Stimulated activated naive CD8-positive, alpha-beta T cell treated with anti-CD3 and anti-CD28 coated beads, Interleukin-15, Interleukin-2, amounts not matched to agents 100 ng/mL and 50 ng/mL, for 24 hours (primary cell): ENCODE measurements around the gene EFS.

ENCODE experiments used
- H3K27ac Mint-ChIP-seq: one replicate; pipeline ENCODE4 v1.8.0; 2021; ENCODE audit warnings: mild to moderate bottlenecking, mixed read lengths
- H3K27me3 Mint-ChIP-seq: one replicate; pipeline ENCODE4 v1.8.0; 2021; ENCODE audit warnings: mixed read lengths
- H3K36me3 Mint-ChIP-seq: one replicate; pipeline ENCODE4 v1.8.0; 2021; ENCODE audit warnings: low read depth, mixed read lengths
- H3K4me1 Mint-ChIP-seq: one replicate; pipeline ENCODE4 v1.8.0; 2021; ENCODE audit warnings: low read depth, mixed read lengths
- H3K4me3 Mint-ChIP-seq: one replicate; pipeline ENCODE4 v1.8.0; 2021; ENCODE audit warnings: mild to moderate bottlenecking, mixed read lengths
- H3K9me3 Mint-ChIP-seq: one replicate; pipeline ENCODE4 v1.8.0; 2021; ENCODE audit warnings: mixed read lengths

The EFS gene, protein sequence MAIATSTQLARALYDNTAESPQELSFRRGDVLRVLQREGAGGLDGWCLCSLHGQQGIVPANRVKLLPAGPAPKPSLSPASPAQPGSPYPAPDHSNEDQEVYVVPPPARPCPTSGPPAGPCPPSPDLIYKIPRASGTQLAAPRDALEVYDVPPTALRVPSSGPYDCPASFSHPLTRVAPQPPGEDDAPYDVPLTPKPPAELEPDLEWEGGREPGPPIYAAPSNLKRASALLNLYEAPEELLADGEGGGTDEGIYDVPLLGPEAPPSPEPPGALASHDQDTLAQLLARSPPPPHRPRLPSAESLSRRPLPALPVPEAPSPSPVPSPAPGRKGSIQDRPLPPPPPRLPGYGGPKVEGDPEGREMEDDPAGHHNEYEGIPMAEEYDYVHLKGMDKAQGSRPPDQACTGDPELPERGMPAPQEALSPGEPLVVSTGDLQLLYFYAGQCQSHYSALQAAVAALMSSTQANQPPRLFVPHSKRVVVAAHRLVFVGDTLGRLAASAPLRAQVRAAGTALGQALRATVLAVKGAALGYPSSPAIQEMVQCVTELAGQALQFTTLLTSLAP

DNA sequence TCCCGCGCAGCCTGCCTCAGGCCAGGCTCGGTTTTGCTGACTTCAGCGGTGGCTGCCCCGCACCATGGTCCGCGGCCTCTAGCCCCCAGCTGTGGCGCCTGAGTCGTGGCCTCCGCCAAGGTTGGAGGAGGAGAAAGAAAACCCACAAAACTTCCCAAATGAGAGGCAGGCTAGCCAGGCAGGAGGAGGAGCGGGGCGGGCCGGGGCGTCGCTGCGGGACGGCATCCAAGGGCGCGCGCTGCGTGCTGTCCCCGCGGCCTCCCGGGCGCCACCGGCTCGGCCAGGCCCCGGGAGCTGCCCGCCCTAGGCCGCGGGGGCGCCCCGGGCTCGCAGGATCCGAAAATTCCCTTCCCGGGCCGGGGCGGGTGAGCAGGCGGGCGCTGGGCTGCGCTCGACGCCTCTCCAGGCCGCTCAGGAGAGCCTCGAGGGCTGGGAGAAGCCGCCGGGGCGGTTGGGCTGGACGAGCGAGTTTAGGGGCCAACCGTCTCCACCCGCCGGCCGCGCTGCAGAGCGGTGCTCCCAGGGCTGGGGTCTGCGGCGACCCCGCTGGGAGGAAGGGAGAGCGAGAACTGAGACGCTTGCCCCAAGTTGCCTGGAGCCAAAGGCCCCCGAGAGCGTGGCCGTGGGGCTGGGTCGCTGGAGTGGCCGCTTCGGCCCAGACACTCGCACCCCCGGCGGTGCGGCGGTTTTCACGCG, at the start of gene EFS:
Gene EFS, minus strand, starts transcription at position 137 of the 696 bp plus-strand sequence. CDS start 147 bp downstream, outside the sequence.
- no peaks in the 10 kb centered on the region for H3K9me3 Mint-ChIP-seq
- H3K4me1 Mint-ChIP-seq, result no peaks in the 10 kb centered on the region
- H3K4me3 Mint-ChIP-seq, result no peak within 1 kb of the TSS
- H3K27me3 Mint-ChIP-seq, result peaks cover 38% of the 10 kb centered on the region
- no peaks in the 10 kb centered on the region for H3K36me3 Mint-ChIP-seq
- no peak within 1 kb of the TSS for H3K27ac Mint-ChIP-seq

DNA sequence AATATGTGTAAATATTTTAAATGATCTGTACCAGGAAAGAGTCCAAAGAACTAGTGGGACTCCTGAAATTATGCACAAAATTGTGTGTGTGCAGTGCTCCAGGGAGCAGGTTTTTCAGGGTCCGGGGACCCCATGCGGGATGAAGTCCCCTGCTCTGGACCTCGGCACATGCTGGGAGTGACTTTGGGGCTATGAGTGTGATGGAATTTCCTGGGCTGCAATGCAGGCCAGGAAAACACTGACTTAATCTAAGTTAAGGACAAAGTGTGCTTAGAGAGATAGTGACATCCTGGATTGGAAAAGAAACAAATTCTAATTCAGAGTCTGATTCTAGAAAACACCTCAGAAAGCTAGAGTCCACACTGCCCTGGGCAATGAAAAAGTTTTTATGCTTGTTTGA, 49.3 kb upstream of the EFS start:
- Mint-ChIP-seq H3K27me3 (no peaks in the 10 kb centered on the region), H3K9me3 (no peaks in the 10 kb centered on the region)

DNA sequence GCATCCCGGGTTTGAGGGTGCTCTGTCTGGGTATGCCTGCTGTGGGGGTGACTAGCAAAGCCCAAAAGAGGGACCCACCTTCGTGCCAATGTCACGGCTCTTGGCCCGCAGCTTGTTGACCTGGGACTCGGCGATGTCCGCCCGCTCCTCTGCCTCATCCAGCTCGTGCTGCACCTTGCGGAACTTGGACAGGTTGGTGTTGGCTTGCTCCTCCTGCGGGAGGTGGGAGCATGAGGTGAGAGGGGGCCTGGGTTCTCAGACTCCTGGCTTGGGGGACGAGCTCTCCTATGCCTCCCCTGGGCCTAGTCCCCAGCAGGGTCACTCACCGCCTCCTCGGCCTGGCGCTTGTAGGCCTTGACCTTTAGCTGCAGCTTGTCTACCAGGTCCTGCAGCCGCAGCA, 48.7 kb upstream of the EFS start:
- Mint-ChIP-seq H3K9me3 (no peaks in the 10 kb centered on the region), H3K36me3 (no peaks in the 10 kb centered on the region), H3K27ac (no peak overlapping the region), H3K4me1 (no peaks in the 10 kb centered on the region), H3K27me3 (no peaks in the 10 kb centered on the region), H3K4me3 (no peak overlapping the region)

More for the DNA sequence above, 49.3 kb upstream of the EFS start:
- Mint-ChIP-seq H3K4me3 (no peak overlapping the region), H3K36me3 (no peaks in the 10 kb centered on the region), H3K4me1 (no peaks in the 10 kb centered on the region), H3K27ac (no peak overlapping the region)

DNA sequence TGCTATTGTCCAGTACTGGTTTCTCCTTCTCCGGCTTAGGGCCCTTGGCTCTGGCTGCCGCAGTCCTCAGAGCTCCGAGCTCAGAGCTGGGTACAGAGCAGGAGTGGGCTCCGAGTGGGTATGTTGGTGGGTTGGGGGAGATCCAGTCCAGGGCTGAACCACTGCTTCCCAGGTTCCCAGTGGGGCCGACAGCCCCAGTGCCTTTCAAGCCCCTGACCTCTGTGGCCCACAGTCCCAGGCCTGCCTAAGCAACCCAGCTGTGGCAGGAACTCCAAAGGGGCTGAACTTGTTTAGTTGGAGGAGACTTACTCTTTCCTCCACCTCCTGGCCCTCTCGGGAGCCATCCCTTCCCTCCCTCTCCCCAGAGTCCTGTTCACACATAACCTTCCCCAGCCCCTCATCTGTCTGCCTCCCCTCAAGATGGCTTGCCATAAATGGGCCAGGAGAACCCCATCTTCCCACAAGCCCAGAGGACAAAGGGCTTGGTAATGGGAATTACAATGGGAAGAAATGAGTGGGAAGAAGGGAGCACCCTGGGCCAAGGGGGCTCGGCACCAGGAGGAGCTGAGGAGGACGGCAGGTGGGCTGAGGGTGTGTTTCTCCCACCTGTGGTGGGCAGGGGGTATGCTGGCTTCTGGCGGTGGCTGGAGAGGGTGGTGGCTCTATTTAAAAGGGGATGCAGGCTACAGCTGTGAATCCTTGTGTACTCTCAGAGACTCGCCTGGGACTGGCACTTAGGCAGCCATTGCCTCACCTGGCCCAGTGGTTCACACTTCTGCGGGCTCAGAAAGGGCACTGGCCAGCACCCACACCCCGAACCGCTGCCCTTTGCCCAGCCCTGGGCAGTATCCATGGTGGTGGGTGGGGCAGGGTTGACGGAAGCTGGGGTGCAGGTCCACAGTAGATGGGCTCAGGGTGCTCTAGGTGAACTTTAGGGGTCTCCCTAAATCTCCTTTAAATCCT, 46.9 kb upstream of the EFS start:
- Mint-ChIP-seq H3K27ac (no peak overlapping the region), H3K4me1 (no peaks in the 10 kb centered on the region), H3K9me3 (no peaks in the 10 kb centered on the region), H3K36me3 (no peaks in the 10 kb centered on the region), H3K4me3 (no peak overlapping the region), H3K27me3 (peaks cover 6% of the 10 kb centered on the region)

DNA sequence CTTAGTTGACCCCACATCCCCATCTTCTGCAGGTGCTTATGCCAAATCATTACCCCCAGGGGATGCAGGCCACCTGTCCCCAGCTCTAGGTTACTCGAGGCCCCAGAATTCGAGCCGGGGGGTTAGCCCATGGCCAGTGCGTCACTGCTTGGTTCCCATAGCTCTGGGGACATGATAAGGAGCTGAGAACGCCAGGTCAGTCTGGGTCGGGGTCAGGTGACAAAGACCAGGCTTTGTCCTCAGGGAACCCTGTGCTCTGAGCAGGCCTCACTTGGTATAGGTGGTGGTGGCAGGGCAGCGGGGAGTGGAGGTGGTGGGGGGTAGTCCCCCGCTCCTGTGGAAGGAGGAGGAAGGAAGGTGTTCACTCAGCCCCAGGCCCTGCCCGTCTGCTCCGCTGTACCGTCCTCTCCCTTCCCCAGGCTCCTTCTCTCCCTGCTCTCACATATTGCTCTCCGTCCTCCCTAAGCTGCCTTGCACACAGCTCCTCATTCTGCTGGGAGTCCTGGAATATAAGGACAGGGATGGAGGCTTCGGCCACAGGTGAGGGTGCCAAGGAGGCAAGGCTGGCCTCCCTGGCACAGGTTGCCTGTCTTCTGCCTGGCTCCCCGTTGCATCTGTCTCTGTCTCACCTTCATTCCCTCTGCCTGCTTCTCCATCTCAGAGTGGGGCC, 45.1 kb upstream of the EFS start:
- Mint-ChIP-seq H3K4me1 (no peaks in the 10 kb centered on the region), H3K9me3 (no peaks in the 10 kb centered on the region), H3K4me3 (no peak overlapping the region), H3K27ac (no peak overlapping the region), H3K36me3 (no peaks in the 10 kb centered on the region), H3K27me3 (peaks cover 6% of the 10 kb centered on the region)

DNA sequence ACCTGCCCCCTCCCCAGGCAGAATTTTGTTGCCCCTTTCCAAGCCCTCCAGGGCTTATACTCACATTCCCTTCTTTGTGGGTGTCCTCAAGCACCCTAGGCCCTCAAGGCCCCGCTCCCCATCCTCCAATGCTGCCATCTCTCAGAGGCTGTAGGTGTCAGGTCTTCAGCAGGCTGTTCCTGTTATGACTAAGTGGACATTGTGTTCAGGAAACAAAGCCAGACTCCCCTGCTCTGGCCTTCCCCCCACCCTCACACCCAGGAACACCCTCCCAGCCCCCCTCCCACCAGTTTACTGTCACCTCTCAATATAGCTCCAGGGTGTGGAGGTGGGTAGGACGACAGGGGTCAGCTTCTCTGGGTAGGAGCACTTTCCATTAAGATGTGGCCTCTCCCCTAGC, 44.5 kb upstream of the EFS start:
- no peak overlapping the region for H3K27ac Mint-ChIP-seq
- H3K4me3 Mint-ChIP-seq, result no peak overlapping the region
- no peaks in the 10 kb centered on the region for H3K9me3 Mint-ChIP-seq
- H3K27me3 Mint-ChIP-seq, result peaks cover 6% of the 10 kb centered on the region
- H3K4me1 Mint-ChIP-seq, result no peaks in the 10 kb centered on the region
- H3K36me3 Mint-ChIP-seq, result no peaks in the 10 kb centered on the region

DNA sequence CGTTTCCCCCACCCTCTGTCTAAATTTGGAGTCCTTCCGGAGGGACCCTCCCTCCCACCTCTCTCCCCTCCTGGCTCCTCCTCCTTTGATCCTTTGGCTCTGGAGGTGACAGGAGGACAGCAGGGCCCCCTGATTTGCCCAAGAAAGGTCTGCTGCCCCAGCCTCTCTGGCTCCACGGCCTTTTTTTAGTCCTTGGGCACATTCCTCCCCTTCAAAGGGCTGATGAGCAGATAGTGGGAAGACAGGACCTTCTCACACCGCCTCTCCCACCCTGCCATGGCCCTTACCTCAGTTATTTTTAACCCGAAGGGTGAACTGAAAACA, 43.3 kb upstream of the EFS start:
- H3K9me3 Mint-ChIP-seq, result no peaks in the 10 kb centered on the region
- H3K27me3 Mint-ChIP-seq, result peaks cover 6% of the 10 kb centered on the region
- H3K4me1 Mint-ChIP-seq, result no peaks in the 10 kb centered on the region
- H3K4me3 Mint-ChIP-seq, result no peak overlapping the region
- H3K36me3 Mint-ChIP-seq, result no peaks in the 10 kb centered on the region
- H3K27ac Mint-ChIP-seq, result no peak overlapping the region

DNA sequence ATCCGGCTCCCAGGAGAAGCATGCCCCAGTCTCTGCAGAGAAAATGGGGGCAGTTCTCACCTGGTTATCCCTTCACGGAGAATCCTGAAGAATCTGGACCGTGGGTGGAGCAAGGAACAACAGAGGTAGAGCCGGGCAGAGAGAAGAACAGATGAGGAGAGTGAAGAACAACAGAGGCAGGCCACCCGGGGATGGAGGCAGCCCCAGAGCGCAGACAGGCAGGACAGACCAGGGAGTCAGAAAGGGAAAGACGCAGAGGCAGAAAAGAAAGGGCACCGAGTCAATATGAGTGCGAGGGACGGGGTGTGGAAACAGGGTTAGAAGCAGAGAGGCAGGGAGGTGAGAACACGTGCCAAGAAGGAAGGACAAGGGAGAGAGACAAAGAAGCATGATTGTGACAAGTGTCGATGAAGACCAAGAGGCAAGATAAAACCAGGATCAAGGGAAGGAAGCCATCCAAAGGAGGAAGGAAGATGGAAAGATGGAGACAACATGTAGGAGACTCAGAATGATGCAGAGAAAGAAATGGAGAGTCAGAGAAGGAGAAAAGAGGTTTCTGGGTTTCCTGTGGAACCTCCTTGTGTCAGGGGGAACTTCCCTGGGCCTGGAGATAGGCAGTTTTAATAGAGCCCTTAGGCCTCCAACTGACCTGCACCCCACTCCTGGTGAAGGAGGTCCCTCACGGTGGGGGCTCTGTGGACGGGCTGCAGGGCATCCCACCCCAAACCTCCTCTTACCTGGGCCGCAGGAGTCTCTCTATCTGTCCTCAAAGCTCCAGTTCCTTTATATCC, 42.7 kb upstream of the EFS start, which contains the start of gene MYH6:
Gene MYH6, minus strand, starts transcription at position 758 of the 791 bp plus-strand sequence. CDS start 1,050 bp downstream, outside the sequence.
- H3K27me3 Mint-ChIP-seq, result peaks cover 6% of the 10 kb centered on the region
- H3K36me3 Mint-ChIP-seq, result no peaks in the 10 kb centered on the region
- no peak within 1 kb of the TSS for H3K4me3 Mint-ChIP-seq
- no peaks in the 10 kb centered on the region for H3K9me3 Mint-ChIP-seq
- no peak within 1 kb of the TSS for H3K27ac Mint-ChIP-seq
- no peaks in the 10 kb centered on the region for H3K4me1 Mint-ChIP-seq

DNA sequence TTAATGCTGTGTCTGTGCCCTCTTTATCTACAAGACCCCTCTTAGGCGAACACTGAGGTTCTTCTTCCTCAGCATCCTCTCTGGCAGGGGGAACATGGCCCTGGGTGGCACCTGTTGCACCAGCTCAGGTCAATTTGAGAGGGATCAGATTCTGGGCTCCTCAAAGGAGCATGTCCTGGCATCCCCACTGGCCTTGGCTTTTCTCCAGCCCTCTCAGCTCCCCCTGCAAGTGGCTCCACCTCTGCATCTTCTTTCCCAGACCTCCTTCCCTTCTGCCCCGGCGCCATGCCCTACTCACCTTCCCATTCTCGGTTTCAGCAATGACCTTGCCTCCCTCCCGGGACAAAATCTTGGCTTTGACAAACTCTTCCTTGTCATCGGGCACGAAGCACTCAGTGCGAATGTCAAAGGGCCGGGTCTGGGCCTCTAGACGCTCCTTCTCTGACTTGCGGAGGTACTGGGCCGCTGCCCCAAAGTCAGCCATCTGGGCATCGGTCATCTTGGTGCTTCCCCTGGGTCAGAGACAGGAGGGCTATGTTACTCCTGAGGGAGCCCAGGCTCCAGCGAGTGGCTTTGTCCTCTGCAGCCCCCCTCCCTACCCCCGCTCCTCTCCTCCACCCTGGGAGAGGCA, 41.9 kb upstream of the EFS start:
- H3K4me1 Mint-ChIP-seq, result no peaks in the 10 kb centered on the region
- H3K9me3 Mint-ChIP-seq, result no peaks in the 10 kb centered on the region
- H3K27ac Mint-ChIP-seq, result no peak overlapping the region
- H3K27me3 Mint-ChIP-seq, result peaks cover 6% of the 10 kb centered on the region
- H3K4me3 Mint-ChIP-seq, result no peak overlapping the region
- no peaks in the 10 kb centered on the region for H3K36me3 Mint-ChIP-seq

DNA sequence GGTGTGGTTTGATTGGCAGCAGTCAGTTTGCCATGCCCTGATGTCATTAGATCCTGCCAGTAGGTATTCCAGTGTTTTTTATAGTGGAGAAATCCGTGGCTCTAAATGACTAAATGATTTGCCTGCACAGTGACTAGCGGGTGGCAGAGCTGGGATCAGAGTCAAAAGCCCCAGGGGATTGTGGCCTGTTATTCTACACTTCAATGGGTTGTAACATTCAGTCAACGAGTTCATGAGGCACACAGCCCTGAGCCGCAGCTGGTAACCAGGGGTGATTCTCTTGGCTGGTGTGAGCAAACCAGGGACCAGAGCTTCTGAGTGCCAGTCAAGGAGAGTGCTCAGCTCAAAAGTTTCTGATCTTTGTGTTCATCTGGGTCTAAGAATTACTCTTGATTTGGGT, 41.3 kb upstream of the EFS start:
- Mint-ChIP-seq H3K27ac (no peak overlapping the region), H3K36me3 (no peaks in the 10 kb centered on the region), H3K27me3 (peaks cover 6% of the 10 kb centered on the region), H3K9me3 (no peaks in the 10 kb centered on the region), H3K4me3 (no peak overlapping the region), H3K4me1 (no peaks in the 10 kb centered on the region)

DNA sequence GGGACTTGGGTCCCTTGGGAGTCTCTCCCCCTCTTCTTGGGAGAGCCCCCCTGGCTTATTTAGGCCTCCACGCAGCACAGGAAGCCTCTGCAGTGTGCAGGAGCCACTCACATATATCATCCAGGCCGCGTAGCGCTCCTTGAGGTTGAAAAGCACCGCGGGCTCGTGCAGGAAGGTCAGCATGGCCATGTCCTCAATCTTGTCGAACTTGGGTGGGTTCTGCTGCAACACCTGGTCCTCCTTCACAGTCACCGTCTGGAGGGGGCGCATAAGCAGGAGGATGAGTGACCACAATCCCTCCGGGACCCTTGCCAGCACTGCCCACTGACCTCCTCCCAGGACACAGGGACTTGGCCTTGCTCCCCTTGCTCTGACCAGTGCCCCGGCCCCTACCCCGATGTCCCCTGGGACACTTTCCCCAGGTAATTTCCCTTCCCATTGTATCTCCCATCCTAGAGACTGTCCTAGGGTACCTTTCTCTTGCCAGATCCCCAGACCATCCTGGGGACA, 40.6 kb upstream of the EFS start:
- H3K9me3 Mint-ChIP-seq, result no peaks in the 10 kb centered on the region
- H3K4me3 Mint-ChIP-seq, result no peak overlapping the region
- H3K27ac Mint-ChIP-seq, result no peak overlapping the region
- peaks cover 6% of the 10 kb centered on the region for H3K27me3 Mint-ChIP-seq
- no peaks in the 10 kb centered on the region for H3K36me3 Mint-ChIP-seq
- no peaks in the 10 kb centered on the region for H3K4me1 Mint-ChIP-seq

DNA sequence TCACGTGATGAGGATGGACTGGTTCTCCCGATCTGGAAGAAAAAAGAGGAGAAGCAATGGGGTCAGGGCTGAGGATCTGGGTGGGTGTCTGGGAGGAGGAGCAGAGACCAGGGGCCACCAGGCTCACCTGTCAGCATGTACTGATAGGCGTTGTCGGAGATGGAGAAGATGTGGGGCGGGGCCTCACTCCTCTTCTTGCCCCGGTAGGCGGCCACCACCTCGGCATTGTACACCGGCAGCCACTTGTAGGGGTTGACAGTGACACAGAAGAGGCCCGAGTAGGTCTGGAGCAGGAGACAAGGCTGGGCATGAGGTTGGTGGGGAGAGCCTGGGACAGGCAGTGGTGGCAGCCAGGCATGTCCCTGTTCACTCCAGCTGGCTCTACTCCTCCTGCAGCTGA, 40.1 kb upstream of the EFS start:
- H3K27ac Mint-ChIP-seq, result no peak overlapping the region
- no peak overlapping the region for H3K4me3 Mint-ChIP-seq
- peaks cover 6% of the 10 kb centered on the region for H3K27me3 Mint-ChIP-seq
- no peaks in the 10 kb centered on the region for H3K4me1 Mint-ChIP-seq
- H3K9me3 Mint-ChIP-seq, result no peaks in the 10 kb centered on the region
- no peaks in the 10 kb centered on the region for H3K36me3 Mint-ChIP-seq

DNA sequence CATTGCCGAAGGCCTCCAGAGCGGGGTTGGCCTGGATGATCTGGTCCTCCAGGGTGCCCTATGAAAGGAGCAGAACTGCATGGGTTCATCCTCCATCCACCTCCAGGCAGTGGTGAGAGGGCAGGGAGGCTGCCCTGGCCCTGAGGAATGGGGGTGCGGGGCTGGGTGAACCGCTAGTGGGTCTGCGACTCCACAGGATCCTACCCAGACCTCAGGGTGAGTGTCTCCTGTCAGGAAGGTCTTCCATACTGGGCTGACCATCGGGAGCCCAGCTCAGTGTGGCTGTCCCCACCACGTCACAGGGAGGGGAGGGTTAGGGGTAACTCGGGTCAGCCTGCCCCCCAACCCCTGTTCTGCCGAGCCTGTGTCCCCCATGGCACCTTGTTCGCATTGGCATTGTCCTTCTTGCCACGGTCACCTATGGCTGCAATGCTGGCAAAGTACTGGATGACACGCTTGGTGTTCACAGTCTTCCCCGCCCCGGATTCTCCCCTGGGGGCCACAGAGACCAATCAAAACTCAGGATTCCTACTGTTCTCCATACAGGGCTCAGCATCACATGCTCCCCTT, 39.4 kb upstream of the EFS start:
- Mint-ChIP-seq H3K36me3 (no peaks in the 10 kb centered on the region), H3K4me1 (no peaks in the 10 kb centered on the region), H3K27me3 (peaks cover 6% of the 10 kb centered on the region), H3K9me3 (no peaks in the 10 kb centered on the region), H3K4me3 (no peak overlapping the region), H3K27ac (no peak overlapping the region)
